Keratinocyte (primary cell): ENCODE data around the gene ZNF576. TPM values are rescaled to one million over a fixed set of nuclear protein-coding genes. Genes with fewer than 3 reads are reported as not detected.

Source experiments
- DNase-seq: peaks from one replicate; pipeline ENCODE4 v3.0.0-alpha.2; 2011; ENCODE audit warnings: low read depth, missing footprints, low spot score
- FAIRE-seq: peaks from 2 replicates; lab custom pipeline; 2011; peaks lifted over from hg19 to GRCh38; lab: Jason Lieb, UNC
- H2AFZ ChIP-seq: 2 replicates; pipeline ENCODE4 v1.6.0; 2012; ENCODE audit warnings: low read length, control low read depth, inconsistent platforms; ENCODE audit not compliant: control insufficient read depth
- H3K27ac ChIP-seq: 2 replicates; pipeline ENCODE4 v1.5.1; 2011; ENCODE audit warnings: low read length; ENCODE audit not compliant: control insufficient read depth, insufficient read depth
- H3K27me3 ChIP-seq: 3 replicates; pipeline ENCODE4 v1.6.0; 2011; ENCODE audit warnings: low read length; ENCODE audit not compliant: control insufficient read depth, insufficient read depth; ENCODE audit errors: extremely low read depth
- H3K36me3 ChIP-seq, 2 experiments: 2 replicates in 1 of 2; 3 replicates in 1 of 2; pipeline ENCODE4 v1.5.1; 2011; ENCODE audit warnings: low read length in 2 of 2, mild to moderate bottlenecking in 1 of 2; ENCODE audit not compliant: control insufficient read depth in 2 of 2, insufficient read depth in 2 of 2; ENCODE audit errors: extremely low read depth in 1 of 2
- H3K4me1 ChIP-seq: 3 replicates; pipeline ENCODE4 v1.5.1; 2011; ENCODE audit warnings: low read length; ENCODE audit not compliant: control insufficient read depth, insufficient read depth; ENCODE audit errors: extremely low read depth
- H3K4me2 ChIP-seq: 3 replicates; pipeline ENCODE4 v1.6.0; 2011; ENCODE audit warnings: low read depth, low read length; ENCODE audit not compliant: control insufficient read depth, insufficient read depth; ENCODE audit errors: extremely low read depth
- H3K4me3 ChIP-seq, 3 experiments: fragments of 200-600 bp in 1 of 3; sonication (generic) in 1 of 3; 2 replicates in 2 of 3; 3 replicates in 1 of 3; pipeline ENCODE4 v1.5.1; 2011 to 2016; ENCODE audit warnings: low read length in 3 of 3, mild to moderate bottlenecking in 3 of 3, control low read depth in 2 of 3, inconsistent platforms in 1 of 3, low read depth in 1 of 3, mixed read lengths in 1 of 3, mixed run types in 1 of 3, moderate library complexity in 1 of 3; ENCODE audit not compliant: control insufficient read depth in 2 of 3, insufficient read depth in 2 of 3; ENCODE audit errors: extremely low read depth in 1 of 3
- H3K79me2 ChIP-seq: 2 replicates; pipeline ENCODE4 v1.6.0; 2012; ENCODE audit warnings: low read length; ENCODE audit not compliant: control insufficient read depth, insufficient read depth
- H3K9ac ChIP-seq: 3 replicates; pipeline ENCODE4 v1.6.0; 2011; ENCODE audit warnings: low read length; ENCODE audit not compliant: control insufficient read depth, insufficient read depth; ENCODE audit errors: extremely low read depth
- H3K9me1 ChIP-seq: 3 replicates; pipeline ENCODE4 v1.6.0; 2011; ENCODE audit warnings: low read length; ENCODE audit not compliant: control insufficient read depth, insufficient read depth; ENCODE audit errors: extremely low read depth
- H3K9me3 ChIP-seq: 2 replicates; pipeline ENCODE4 v1.5.1; 2012; ENCODE audit warnings: low read depth, low read length; ENCODE audit not compliant: control insufficient read depth
- H4K20me1 ChIP-seq: 3 replicates; pipeline ENCODE4 v1.6.0; 2011; ENCODE audit warnings: low read length; ENCODE audit not compliant: control insufficient read depth, insufficient read depth; ENCODE audit errors: extremely low read depth
- EZH2 ChIP-seq: IDR thresholded peaks from one replicate; pipeline ENCODE4 v1.6.1; 2012; ENCODE audit warnings: inconsistent platforms, mild to moderate bottlenecking, low read length, moderate library complexity
- dilution Hi-C: fragments of 300-500 bp; cut with MboI; formaldehyde crosslinking; loops from one replicate; pipeline ENCODE4 v1.7.0; 2020; ENCODE audit warnings: low sequenced_read_pairs; ENCODE audit not compliant: extremely low pct_ligation_motif_present
- polyA plus RNA-seq, 5 experiments: library from polyadenylated mRNA; depleted of rRNA in 3 of 5; stranded (reverse) in 3 of 5; stranded (forward) in 1 of 5; unstranded in 1 of 5; fragments of >200 nt; gene quantifications; 1 replicate in 1 of 5; 2 replicates in 3 of 5; 3 replicates in 1 of 5; pipeline versions ENCODE4 v1.2.1 to v1.2.3, GENCODE V29; 2011 to 2012; ENCODE audit warnings: missing spikeins in 2 of 5, low read depth in 1 of 5, low replicate concordance in 1 of 5
- TF ChIP-seq, protein P1 (sequence below), 3 experiments: IDR thresholded peaks in 1 of 3; conservative IDR thresholded peaks in 1 of 3; optimal IDR thresholded peaks in 1 of 3; 2 replicates in 2 of 3; 3 replicates in 1 of 3; pipeline versions ENCODE3 to v1.5.1; 2011; ENCODE audit warnings: low read length in 3 of 3, mild to moderate bottlenecking in 3 of 3, moderate library complexity in 2 of 3, control low read depth in 1 of 3, inconsistent platforms in 1 of 3; ENCODE audit not compliant: insufficient read depth in 2 of 3; ENCODE audit errors: extremely low read depth in 1 of 3

ZNF576 gene
- polyA plus RNA-seq, 1 donor (not counting 4 experiments of a cell fraction or from before 2014, with no cell fraction given) = 6.4 TPM

DNA sequence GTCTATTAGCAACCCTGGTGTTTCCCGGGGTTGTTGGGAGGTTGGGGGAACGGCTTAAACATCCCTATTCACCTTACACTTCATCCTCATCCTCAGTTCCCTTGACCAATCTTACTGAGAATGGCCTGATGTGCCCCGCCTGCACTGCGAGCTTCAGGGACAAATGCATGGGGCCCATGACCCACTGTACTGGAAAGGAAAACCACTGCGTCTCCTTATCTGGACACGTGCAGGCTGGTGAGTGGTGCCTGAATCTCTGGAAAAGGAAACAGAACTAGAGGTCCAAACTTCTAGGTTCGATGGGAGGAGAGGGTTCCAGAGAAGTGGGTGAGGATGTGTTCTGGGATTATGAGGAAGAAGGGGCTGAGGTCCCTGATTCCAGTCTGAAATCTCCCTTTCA is 14.9 kb upstream of the ZNF576 start:
- peaks cover 0 to 4% of the 10 kb centered on the region in 2 experiments for H3K36me3 ChIP-seq
- peaks cover 7% of the 10 kb centered on the region for H3K4me1 ChIP-seq
- H2AFZ ChIP-seq = no peak overlapping the region
- H3K27me3 ChIP-seq = no peaks in the 10 kb centered on the region
- DNase-seq (no peak), FAIRE-seq (no peak)
- no peak overlapping the region for H3K4me3 ChIP-seq
- dilution Hi-C loops = no loop called here
- no peak overlapping the region for H3K27ac ChIP-seq
- no peaks in the 10 kb centered on the region for H3K79me2 ChIP-seq
- no peak overlapping the region for H3K9ac ChIP-seq
- H3K4me2 ChIP-seq = no peak overlapping the region
- H3K9me1 ChIP-seq = no peaks in the 10 kb centered on the region
- no peaks in the 10 kb centered on the region for H4K20me1 ChIP-seq
- H3K9me3 ChIP-seq = no peaks in the 10 kb centered on the region
- no peak for TF ChIP-seq EZH2
- TF ChIP-seq, protein P1, sequence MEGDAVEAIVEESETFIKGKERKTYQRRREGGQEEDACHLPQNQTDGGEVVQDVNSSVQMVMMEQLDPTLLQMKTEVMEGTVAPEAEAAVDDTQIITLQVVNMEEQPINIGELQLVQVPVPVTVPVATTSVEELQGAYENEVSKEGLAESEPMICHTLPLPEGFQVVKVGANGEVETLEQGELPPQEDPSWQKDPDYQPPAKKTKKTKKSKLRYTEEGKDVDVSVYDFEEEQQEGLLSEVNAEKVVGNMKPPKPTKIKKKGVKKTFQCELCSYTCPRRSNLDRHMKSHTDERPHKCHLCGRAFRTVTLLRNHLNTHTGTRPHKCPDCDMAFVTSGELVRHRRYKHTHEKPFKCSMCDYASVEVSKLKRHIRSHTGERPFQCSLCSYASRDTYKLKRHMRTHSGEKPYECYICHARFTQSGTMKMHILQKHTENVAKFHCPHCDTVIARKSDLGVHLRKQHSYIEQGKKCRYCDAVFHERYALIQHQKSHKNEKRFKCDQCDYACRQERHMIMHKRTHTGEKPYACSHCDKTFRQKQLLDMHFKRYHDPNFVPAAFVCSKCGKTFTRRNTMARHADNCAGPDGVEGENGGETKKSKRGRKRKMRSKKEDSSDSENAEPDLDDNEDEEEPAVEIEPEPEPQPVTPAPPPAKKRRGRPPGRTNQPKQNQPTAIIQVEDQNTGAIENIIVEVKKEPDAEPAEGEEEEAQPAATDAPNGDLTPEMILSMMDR (optimal IDR thresholded peaks at IDR 0.05 in 1 of 3, IDR thresholded peaks at IDR 0.05 in 1 of 3, conservative IDR thresholded peaks at IDR 0.05 in 1 of 3; ENCODE audit: extremely low read depth in 1 of 3, insufficient read depth in 2 of 3, low read length in 3 of 3) = no peak

DNA sequence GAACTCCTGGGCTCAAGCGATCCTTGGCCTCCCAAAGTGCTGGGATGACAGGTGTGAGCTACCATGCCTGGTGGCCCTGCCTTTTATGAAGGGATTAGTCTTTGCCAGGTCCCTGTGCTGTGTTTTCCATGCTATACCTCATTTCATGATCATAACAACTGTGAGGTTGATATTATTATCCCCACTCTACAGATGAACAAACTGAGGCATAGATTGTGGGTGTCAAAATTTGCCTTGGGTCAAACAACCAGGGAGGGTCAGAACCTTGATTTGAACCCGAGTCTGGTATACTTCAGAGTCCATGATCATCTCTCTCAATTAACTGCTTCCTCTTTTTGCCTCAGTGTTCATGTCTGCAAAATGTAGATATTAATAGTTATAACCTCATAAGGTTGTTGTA is 13.9 kb upstream of the ZNF576 start:
- H3K9ac ChIP-seq = no peak overlapping the region
- TF ChIP-seq, protein P1 (optimal IDR thresholded peaks at IDR 0.05 in 1 of 3, IDR thresholded peaks at IDR 0.05 in 1 of 3, conservative IDR thresholded peaks at IDR 0.05 in 1 of 3; ENCODE audit: extremely low read depth in 1 of 3, insufficient read depth in 2 of 3, low read length in 3 of 3) = no peak
- no peak for TF ChIP-seq EZH2
- no peaks in the 10 kb centered on the region for H3K9me1 ChIP-seq
- dilution Hi-C loops = no loop called here
- H3K4me1 ChIP-seq = no peaks in the 10 kb centered on the region
- H3K27ac ChIP-seq = no peak overlapping the region
- no peak overlapping the region for H3K4me3 ChIP-seq
- H2AFZ ChIP-seq = no peak overlapping the region
- no peaks in the 10 kb centered on the region for H3K79me2 ChIP-seq
- H3K27me3 ChIP-seq = no peaks in the 10 kb centered on the region
- H3K36me3 ChIP-seq = peaks cover 0 to 6% of the 10 kb centered on the region in 2 experiments
- H3K4me2 ChIP-seq = no peak overlapping the region
- no peaks in the 10 kb centered on the region for H4K20me1 ChIP-seq
- no peaks in the 10 kb centered on the region for H3K9me3 ChIP-seq
- DNase-seq = no peak
- FAIRE-seq = no peak
